A673 (cell line): ENCODE results near the gene PARVB.

Source experiments
- EZH2 ChIP-seq: fragments of 200-600 bp; sonication (generic); IDR thresholded peaks from 2 replicates; pipeline ENCODE4 v1.6.1; 2017; ENCODE audit warnings: borderline replicate concordance, low read depth, mild to moderate bottlenecking, mixed read lengths, antibody characterized with exemption, low read length; ENCODE audit not compliant: poor library complexity, severe bottlenecking
- TF ChIP-seq, protein P1 (sequence below): fragments of 300-800, 200-600 bp; sonication (generic); conservative IDR thresholded peaks from 2 replicates; pipeline ENCODE4 v1.5.1; 2017; ENCODE audit warnings: low read depth, mild to moderate bottlenecking, antibody characterized with exemption, low read length, moderate library complexity, mixed read lengths

DNA sequence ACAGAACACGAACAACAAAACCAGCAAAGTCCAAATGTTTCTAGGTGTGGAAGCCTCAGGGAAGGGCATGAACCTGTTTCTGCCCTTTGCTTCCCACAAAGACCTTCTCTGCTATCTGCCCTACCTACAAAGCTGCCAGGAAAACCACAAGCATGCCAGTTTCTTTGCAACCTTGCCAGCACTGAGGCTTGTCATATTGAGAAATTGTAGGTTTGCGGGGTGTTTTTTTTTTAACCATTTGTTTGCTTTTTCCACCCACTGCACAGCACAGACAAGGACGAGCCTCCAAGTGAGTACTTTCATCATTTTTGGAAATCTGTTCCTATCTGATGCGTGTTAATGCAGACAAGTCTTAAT, 169.4 kb downstream of the PARVB start:
- TF ChIP-seq, protein P1, sequence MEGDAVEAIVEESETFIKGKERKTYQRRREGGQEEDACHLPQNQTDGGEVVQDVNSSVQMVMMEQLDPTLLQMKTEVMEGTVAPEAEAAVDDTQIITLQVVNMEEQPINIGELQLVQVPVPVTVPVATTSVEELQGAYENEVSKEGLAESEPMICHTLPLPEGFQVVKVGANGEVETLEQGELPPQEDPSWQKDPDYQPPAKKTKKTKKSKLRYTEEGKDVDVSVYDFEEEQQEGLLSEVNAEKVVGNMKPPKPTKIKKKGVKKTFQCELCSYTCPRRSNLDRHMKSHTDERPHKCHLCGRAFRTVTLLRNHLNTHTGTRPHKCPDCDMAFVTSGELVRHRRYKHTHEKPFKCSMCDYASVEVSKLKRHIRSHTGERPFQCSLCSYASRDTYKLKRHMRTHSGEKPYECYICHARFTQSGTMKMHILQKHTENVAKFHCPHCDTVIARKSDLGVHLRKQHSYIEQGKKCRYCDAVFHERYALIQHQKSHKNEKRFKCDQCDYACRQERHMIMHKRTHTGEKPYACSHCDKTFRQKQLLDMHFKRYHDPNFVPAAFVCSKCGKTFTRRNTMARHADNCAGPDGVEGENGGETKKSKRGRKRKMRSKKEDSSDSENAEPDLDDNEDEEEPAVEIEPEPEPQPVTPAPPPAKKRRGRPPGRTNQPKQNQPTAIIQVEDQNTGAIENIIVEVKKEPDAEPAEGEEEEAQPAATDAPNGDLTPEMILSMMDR, result no peak
- no peak for TF ChIP-seq EZH2
